ENCODE measurements around the gene WDR82. TPM values are rescaled to one million over a fixed set of nuclear protein-coding genes. Genes with fewer than 3 reads are reported as not detected.
A peak's percentile ranks its signal among the peaks of the same experiment; 100 is the strongest.

The WDR82 gene
- total and polyA plus RNA-seq, 2 donors from 2014 or later: 20.9 to 75.8 TPM

GRCh38 chr3:52205727-52206372, 72.6 kb downstream of the WDR82 start:
- H3K4me3 ChIP-seq (ENCODE audit: low read length in 3 of 3): no peak overlapping the region
- H3K9ac ChIP-seq (ENCODE audit: low read length in 3 of 3): no peak overlapping the region
- intact Hi-C loops (cut with DNase I): no loop called here
- no peak overlapping the region for H3K27ac ChIP-seq (ENCODE audit: low read depth in 2 of 2, low read length in 2 of 2)
- TF ChIP-seq, protein P1, sequence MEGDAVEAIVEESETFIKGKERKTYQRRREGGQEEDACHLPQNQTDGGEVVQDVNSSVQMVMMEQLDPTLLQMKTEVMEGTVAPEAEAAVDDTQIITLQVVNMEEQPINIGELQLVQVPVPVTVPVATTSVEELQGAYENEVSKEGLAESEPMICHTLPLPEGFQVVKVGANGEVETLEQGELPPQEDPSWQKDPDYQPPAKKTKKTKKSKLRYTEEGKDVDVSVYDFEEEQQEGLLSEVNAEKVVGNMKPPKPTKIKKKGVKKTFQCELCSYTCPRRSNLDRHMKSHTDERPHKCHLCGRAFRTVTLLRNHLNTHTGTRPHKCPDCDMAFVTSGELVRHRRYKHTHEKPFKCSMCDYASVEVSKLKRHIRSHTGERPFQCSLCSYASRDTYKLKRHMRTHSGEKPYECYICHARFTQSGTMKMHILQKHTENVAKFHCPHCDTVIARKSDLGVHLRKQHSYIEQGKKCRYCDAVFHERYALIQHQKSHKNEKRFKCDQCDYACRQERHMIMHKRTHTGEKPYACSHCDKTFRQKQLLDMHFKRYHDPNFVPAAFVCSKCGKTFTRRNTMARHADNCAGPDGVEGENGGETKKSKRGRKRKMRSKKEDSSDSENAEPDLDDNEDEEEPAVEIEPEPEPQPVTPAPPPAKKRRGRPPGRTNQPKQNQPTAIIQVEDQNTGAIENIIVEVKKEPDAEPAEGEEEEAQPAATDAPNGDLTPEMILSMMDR (IDR thresholded peaks at IDR 0.05; ENCODE audit: borderline replicate concordance, extremely low read depth, insufficient read depth): no peak
- DNase-seq (no peak), FAIRE-seq (no peak)
- no peaks in the 10 kb centered on the region for H3K27me3 ChIP-seq (ENCODE audit: control insufficient read depth, insufficient read depth, low read length)
- H3K9me3 ChIP-seq (ENCODE audit: control insufficient read depth in 2 of 3, insufficient read depth in 1 of 3, low read length in 3 of 3): no peaks in the 10 kb centered on the region
- no peaks in the 10 kb centered on the region for H3K4me1 ChIP-seq (ENCODE audit: control insufficient read depth in 2 of 3, insufficient read depth in 2 of 3, low read depth in 1 of 3, low read length in 3 of 3)
- H3K36me3 ChIP-seq (ENCODE audit: control insufficient read depth in 2 of 3, insufficient read depth in 3 of 3, low read length in 3 of 3): peaks cover 21 to 77% (median 66%) of the 10 kb centered on the region in 3 donors

Small RNAs within 50 kb of the gene (microRNA-seq; reads per million reads assigned to microRNA genes)
- gene MIR135A1 (not detected), gene MIRLET7G (62,188 reads per million, percentile 99 among the genes with 10 or more reads in this experiment)

Other genes starting within 250 kb of the WDR82 start
- gene DUSP7, start 222.1 kb downstream of the WDR82 start, total RNA-seq: 19.8 TPM
- 10.1 TPM for gene DUSP7, start 222.1 kb downstream of the WDR82 start, polyA plus RNA-seq (ENCODE audit: insufficient read depth, low read depth, low replicate concordance)
- 2.2 TPM for gene POC1A, start 124.2 kb downstream of the WDR82 start, total RNA-seq
- 2.5 TPM for gene POC1A, start 124.2 kb downstream of the WDR82 start, polyA plus RNA-seq (ENCODE audit: insufficient read depth, low read depth, low replicate concordance)
- 42.8 TPM for gene ALAS1, start 80.5 kb downstream of the WDR82 start, total RNA-seq
- gene ALAS1, start 80.5 kb downstream of the WDR82 start, polyA plus RNA-seq (ENCODE audit: insufficient read depth, low read depth, low replicate concordance): 77.2 TPM
- 0.94 TPM for gene TLR9, start 53.0 kb downstream of the WDR82 start, total RNA-seq
- gene TLR9, start 53.0 kb downstream of the WDR82 start, polyA plus RNA-seq (ENCODE audit: insufficient read depth, low read depth, low replicate concordance): not detected
- gene TWF2, start 39.5 kb downstream of the WDR82 start, total RNA-seq: 59.9 TPM
- 44.0 TPM for gene TWF2, start 39.5 kb downstream of the WDR82 start, polyA plus RNA-seq (ENCODE audit: insufficient read depth, low read depth, low replicate concordance)
- gene PPM1M, start 32.9 kb downstream of the WDR82 start, total RNA-seq: 32.5 TPM
- 23.2 TPM for gene PPM1M, start 32.9 kb downstream of the WDR82 start, polyA plus RNA-seq (ENCODE audit: insufficient read depth, low read depth, low replicate concordance)
- gene GLYCTK, start 9.2 kb upstream of the WDR82 start, total RNA-seq: 30.7 TPM
- 50.2 TPM for gene GLYCTK, start 9.2 kb upstream of the WDR82 start, polyA plus RNA-seq (ENCODE audit: insufficient read depth, low read depth, low replicate concordance)
- gene DNAH1, start 37.7 kb upstream of the WDR82 start, total RNA-seq: 12.1 TPM
- gene DNAH1, start 37.7 kb upstream of the WDR82 start, polyA plus RNA-seq (ENCODE audit: insufficient read depth, low read depth, low replicate concordance): 1.7 TPM
- gene BAP1, start 131.4 kb upstream of the WDR82 start, total RNA-seq: 72.5 TPM
- 61.6 TPM for gene BAP1, start 131.4 kb upstream of the WDR82 start, polyA plus RNA-seq (ENCODE audit: insufficient read depth, low read depth, low replicate concordance)
- gene PHF7, start 132.0 kb upstream of the WDR82 start, total RNA-seq: 8.8 TPM
- 3.9 TPM for gene PHF7, start 132.0 kb upstream of the WDR82 start, polyA plus RNA-seq (ENCODE audit: insufficient read depth, low read depth, low replicate concordance)
- gene SEMA3G, start 166.5 kb upstream of the WDR82 start, total RNA-seq: 25.7 TPM
- gene SEMA3G, start 166.5 kb upstream of the WDR82 start, polyA plus RNA-seq (ENCODE audit: insufficient read depth, low read depth, low replicate concordance): 28.2 TPM
- gene TNNC1, start 175.4 kb upstream of the WDR82 start, total RNA-seq: 2.2 TPM
- 86.6 TPM for gene TNNC1, start 175.4 kb upstream of the WDR82 start, polyA plus RNA-seq (ENCODE audit: insufficient read depth, low read depth, low replicate concordance)
- gene NISCH, start 177.0 kb upstream of the WDR82 start, total RNA-seq: 98.7 TPM
- gene NISCH, start 177.0 kb upstream of the WDR82 start, polyA plus RNA-seq (ENCODE audit: insufficient read depth, low read depth, low replicate concordance): 36.1 TPM
- gene STAB1, start 216.7 kb upstream of the WDR82 start, total RNA-seq: 379 TPM
- 98.4 TPM for gene STAB1, start 216.7 kb upstream of the WDR82 start, polyA plus RNA-seq (ENCODE audit: insufficient read depth, low read depth, low replicate concordance)

Measured in kidney (tissue), 14 donors.